Gastrocnemius medialis (tissue), 4 donors: ENCODE data around the gene CEPT1.

Experiments
- POLR2A ChIP-seq, 2 donors: fragments of 450-650 bp; IDR thresholded peaks; one replicate each; pipeline ENCODE4 v1.6.1; 2017; ENCODE audit warnings: antibody characterized with exemption in 2 of 2, mild to moderate bottlenecking in 2 of 2, moderate library complexity in 2 of 2
- TF ChIP-seq, protein P1 (sequence below), 5 experiments: fragments of 450-650 bp in 3 of 5; fragments of 200-600 bp in 2 of 5; sonication (generic) in 2 of 5; IDR thresholded peaks in 4 of 5; conservative IDR thresholded peaks in 1 of 5; 1 replicate in 4 of 5; 2 replicates in 1 of 5; pipeline ENCODE4 v1.5.1; 2016 to 2019; ENCODE audit warnings: antibody characterized with exemption in 5 of 5, mild to moderate bottlenecking in 3 of 5, moderate library complexity in 3 of 5

DNA sequence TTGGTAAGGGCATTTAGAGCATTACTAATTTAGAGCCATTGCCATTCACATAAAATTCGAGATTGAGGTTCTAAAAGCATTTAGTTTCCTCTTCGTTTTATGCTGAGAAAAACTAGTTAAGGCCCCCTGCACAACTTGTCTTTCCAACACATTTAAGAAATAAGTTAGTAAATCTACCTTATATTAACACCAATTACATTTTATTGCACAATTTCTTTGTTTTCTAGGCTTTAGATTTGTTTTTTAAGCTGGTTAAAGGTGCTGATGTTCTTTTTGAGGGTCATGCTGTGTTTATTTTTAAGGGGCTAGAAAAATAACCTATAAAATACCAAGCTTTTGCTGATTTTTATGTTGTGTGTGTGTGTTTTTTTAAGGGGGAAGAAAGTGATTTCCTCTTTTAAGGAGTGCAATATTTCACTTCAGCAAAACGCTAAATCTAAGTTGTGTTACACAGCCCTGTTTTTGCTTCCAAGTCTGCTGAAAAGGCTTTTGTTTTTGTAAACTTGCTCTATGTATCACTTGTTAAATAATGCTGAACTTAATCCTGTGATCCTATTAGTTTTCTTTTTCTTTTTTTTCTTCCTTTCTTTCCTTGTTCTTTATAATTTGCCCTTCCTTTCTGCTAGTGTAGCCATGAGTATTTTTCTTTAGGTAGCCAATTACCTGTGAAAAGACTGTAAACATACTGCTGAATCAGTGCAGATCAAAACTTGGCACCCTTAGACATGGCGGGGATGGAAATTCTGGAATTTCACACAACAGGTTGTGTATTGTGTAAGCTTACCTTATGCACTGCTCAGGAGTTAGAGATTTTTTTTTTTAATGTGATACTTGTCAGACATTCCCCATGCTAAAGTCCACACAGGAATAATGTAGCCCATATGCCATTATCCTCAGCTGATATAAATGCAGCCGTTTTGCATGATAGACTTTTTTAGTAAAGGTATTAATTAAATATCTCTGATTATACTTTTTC lies 1.5 kb downstream of the CEPT1 start:
- TF ChIP-seq, protein P1, sequence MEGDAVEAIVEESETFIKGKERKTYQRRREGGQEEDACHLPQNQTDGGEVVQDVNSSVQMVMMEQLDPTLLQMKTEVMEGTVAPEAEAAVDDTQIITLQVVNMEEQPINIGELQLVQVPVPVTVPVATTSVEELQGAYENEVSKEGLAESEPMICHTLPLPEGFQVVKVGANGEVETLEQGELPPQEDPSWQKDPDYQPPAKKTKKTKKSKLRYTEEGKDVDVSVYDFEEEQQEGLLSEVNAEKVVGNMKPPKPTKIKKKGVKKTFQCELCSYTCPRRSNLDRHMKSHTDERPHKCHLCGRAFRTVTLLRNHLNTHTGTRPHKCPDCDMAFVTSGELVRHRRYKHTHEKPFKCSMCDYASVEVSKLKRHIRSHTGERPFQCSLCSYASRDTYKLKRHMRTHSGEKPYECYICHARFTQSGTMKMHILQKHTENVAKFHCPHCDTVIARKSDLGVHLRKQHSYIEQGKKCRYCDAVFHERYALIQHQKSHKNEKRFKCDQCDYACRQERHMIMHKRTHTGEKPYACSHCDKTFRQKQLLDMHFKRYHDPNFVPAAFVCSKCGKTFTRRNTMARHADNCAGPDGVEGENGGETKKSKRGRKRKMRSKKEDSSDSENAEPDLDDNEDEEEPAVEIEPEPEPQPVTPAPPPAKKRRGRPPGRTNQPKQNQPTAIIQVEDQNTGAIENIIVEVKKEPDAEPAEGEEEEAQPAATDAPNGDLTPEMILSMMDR (IDR thresholded peaks at IDR 0.05 in 4 of 5, conservative IDR thresholded peaks at IDR 0.05 in 1 of 5) = no peak
- no peak for TF ChIP-seq POLR2A (IDR thresholded peaks at IDR 0.05)
